ENCODE data around the gene CCDC89. TPM values are rescaled to one million over a fixed set of nuclear protein-coding genes. Genes with fewer than 3 reads are reported as not detected.

Gene CCDC89
- total and polyA plus RNA-seq, 2 of the 13 experiments (the other 11 are each of a cell fraction or from before 2014, with no cell fraction given), result 0.13 to 0.38 TPM

DNA sequence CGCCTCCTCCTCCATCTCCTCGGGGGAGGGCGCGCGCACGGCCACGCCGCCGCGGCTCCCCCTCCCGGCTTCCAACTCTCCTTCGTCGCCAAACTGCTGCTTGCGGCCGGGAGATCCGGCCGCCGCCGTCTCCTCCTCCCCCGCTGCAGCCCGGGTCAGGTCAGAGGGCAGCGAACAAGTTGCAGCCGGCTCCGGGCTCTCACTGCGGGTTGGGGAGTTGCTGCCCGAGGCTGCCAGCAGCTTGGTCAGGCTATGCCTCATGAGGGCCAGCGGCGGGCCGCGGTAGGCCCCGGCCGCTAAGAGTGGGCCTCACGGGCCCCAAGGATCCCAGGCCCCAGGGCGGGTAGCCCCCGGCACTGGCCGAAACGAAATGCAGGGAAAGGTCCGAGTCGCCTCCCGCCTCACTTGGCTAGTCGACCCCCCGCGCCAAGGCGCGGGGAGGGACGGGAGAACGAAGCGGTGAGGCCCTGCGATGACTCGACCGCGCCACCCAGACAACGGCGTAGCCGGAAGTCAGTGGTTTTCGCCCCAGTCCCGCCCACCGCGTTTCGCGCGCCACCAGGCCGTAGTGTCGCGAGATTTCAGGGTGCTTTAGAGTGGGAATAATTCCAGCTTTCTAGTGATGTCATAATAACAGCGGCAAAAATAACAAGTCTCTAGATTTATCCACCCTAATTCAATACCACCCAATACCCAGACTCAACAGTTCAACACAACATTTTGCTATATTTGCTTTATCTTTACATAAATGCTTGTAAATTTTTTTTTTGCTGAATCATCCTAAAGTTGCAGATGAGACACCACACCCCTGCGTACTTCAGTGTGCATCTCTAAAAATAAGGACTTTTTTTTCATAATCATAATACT lies 21.1 kb downstream of the CCDC89 start, which contains the start of gene CREBZF (continued):
- TF ChIP-seq SCMH1 (CRISPR knock-in tag; IDR thresholded peaks at IDR 0.05; ENCODE audit: borderline replicate concordance) (no peak), KDM5B (CRISPR knock-in tag; IDR thresholded peaks at IDR 0.05; ENCODE audit: borderline replicate concordance) (no peak; the same call in 1 of the 2 replicates), ZNF567 (CRISPR knock-in tag; IDR thresholded peaks at IDR 0.05; ENCODE audit: borderline replicate concordance) (no peak), ZNF790 (CRISPR knock-in tag; IDR thresholded peaks at IDR 0.05; ENCODE audit: borderline replicate concordance) (peak; percentile 21; the same call in 1 of the 2 replicates), RXRB (CRISPR knock-in tag; IDR thresholded peaks at IDR 0.05; ENCODE audit: borderline replicate concordance) (peak; percentile 37; the same call in 1 of the 2 replicates), ZSCAN20 (CRISPR knock-in tag; IDR thresholded peaks at IDR 0.05; ENCODE audit: borderline replicate concordance) (peak; percentile 40; the same call in 1 of the 2 replicates), CEBPG (CRISPR knock-in tag; IDR thresholded peaks at IDR 0.05) (peak; percentile 10; the same call in 1 of the 2 replicates), ZNF746 (CRISPR knock-in tag; IDR thresholded peaks at IDR 0.05) (no peak), ZNF501 (CRISPR knock-in tag; IDR thresholded peaks at IDR 0.05) (peak; percentile 92)
- TF ChIP-seq, protein P1, sequence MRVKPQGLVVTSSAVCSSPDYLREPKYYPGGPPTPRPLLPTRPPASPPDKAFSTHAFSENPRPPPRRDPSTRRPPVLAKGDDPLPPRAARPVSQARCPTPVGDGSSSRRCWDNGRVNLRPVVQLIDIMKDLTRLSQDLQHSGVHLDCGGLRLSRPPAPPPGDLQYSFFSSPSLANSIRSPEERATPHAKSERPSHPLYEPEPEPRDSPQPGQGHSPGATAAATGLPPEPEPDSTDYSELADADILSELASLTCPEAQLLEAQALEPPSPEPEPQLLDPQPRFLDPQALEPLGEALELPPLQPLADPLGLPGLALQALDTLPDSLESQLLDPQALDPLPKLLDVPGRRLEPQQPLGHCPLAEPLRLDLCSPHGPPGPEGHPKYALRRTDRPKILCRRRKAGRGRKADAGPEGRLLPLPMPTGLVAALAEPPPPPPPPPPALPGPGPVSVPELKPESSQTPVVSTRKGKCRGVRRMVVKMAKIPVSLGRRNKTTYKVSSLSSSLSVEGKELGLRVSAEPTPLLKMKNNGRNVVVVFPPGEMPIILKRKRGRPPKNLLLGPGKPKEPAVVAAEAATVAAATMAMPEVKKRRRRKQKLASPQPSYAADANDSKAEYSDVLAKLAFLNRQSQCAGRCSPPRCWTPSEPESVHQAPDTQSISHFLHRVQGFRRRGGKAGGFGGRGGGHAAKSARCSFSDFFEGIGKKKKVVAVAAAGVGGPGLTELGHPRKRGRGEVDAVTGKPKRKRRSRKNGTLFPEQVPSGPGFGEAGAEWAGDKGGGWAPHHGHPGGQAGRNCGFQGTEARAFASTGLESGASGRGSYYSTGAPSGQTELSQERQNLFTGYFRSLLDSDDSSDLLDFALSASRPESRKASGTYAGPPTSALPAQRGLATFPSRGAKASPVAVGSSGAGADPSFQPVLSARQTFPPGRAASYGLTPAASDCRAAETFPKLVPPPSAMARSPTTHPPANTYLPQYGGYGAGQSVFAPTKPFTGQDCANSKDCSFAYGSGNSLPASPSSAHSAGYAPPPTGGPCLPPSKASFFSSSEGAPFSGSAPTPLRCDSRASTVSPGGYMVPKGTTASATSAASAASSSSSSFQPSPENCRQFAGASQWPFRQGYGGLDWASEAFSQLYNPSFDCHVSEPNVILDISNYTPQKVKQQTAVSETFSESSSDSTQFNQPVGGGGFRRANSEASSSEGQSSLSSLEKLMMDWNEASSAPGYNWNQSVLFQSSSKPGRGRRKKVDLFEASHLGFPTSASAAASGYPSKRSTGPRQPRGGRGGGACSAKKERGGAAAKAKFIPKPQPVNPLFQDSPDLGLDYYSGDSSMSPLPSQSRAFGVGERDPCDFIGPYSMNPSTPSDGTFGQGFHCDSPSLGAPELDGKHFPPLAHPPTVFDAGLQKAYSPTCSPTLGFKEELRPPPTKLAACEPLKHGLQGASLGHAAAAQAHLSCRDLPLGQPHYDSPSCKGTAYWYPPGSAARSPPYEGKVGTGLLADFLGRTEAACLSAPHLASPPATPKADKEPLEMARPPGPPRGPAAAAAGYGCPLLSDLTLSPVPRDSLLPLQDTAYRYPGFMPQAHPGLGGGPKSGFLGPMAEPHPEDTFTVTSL (CRISPR knock-in tag; IDR thresholded peaks at IDR 0.05; ENCODE audit: borderline replicate concordance), result peak; percentile 69; the same call in 1 of the 2 replicates
- TF ChIP-seq, protein P2, sequence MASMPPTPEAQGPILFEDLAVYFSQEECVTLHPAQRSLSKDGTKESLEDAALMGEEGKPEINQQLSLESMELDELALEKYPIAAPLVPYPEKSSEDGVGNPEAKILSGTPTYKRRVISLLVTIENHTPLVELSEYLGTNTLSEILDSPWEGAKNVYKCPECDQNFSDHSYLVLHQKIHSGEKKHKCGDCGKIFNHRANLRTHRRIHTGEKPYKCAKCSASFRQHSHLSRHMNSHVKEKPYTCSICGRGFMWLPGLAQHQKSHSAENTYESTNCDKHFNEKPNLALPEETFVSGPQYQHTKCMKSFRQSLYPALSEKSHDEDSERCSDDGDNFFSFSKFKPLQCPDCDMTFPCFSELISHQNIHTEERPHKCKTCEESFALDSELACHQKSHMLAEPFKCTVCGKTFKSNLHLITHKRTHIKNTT (CRISPR knock-in tag; IDR thresholded peaks at IDR 0.05), result no peak
- TF ChIP-seq, protein P3, sequence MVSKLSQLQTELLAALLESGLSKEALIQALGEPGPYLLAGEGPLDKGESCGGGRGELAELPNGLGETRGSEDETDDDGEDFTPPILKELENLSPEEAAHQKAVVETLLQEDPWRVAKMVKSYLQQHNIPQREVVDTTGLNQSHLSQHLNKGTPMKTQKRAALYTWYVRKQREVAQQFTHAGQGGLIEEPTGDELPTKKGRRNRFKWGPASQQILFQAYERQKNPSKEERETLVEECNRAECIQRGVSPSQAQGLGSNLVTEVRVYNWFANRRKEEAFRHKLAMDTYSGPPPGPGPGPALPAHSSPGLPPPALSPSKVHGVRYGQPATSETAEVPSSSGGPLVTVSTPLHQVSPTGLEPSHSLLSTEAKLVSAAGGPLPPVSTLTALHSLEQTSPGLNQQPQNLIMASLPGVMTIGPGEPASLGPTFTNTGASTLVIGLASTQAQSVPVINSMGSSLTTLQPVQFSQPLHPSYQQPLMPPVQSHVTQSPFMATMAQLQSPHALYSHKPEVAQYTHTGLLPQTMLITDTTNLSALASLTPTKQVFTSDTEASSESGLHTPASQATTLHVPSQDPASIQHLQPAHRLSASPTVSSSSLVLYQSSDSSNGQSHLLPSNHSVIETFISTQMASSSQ (IDR thresholded peaks at IDR 0.05; ENCODE audit: low read depth), result no peak
- TF ChIP-seq, protein P3 (CRISPR knock-in tag; IDR thresholded peaks at IDR 0.05; ENCODE audit: borderline replicate concordance), result no peak
- TF ChIP-seq, protein P4, sequence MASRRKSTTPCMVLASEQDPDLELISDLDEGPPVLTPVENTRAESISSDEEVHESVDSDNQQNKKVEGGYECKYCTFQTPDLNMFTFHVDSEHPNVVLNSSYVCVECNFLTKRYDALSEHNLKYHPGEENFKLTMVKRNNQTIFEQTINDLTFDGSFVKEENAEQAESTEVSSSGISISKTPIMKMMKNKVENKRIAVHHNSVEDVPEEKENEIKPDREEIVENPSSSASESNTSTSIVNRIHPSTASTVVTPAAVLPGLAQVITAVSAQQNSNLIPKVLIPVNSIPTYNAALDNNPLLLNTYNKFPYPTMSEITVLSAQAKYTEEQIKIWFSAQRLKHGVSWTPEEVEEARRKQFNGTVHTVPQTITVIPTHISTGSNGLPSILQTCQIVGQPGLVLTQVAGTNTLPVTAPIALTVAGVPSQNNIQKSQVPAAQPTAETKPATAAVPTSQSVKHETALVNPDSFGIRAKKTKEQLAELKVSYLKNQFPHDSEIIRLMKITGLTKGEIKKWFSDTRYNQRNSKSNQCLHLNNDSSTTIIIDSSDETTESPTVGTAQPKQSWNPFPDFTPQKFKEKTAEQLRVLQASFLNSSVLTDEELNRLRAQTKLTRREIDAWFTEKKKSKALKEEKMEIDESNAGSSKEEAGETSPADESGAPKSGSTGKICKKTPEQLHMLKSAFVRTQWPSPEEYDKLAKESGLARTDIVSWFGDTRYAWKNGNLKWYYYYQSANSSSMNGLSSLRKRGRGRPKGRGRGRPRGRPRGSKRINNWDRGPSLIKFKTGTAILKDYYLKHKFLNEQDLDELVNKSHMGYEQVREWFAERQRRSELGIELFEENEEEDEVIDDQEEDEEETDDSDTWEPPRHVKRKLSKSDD (CRISPR knock-in tag; IDR thresholded peaks at IDR 0.05; ENCODE audit: low read depth), result 0 out of 2 replicates have a peak, but pooled peaks have one; percentile 32

Data from HepG2 (cell line).